HepG2 (cell line): ENCODE results near the gene ZNF222. TPM values are rescaled to one million over a fixed set of nuclear protein-coding genes. Genes with fewer than 3 reads are reported as not detected.
A peak's percentile ranks its signal among the peaks of the same experiment; 100 is the strongest.

ENCODE experiments used
- ATAC-seq: fragments of 200-7000 bp; cut with Tn5 transposase; 3 replicates; pipeline ENCODE4 v1.9.1; 2020; ENCODE audit warnings: mild to moderate bottlenecking, moderate library complexity
- BruUV-seq: library from RNA; stranded (reverse); fragments of 400-500 nt; replicated peaks from 2 replicates; lab custom pipeline; 2021; lab: Mats Ljungman, UMichigan
- CTCF ChIA-PET: fragments of 300-600 bp; formaldehyde crosslinking; extraction: SDS; loops from one replicate; lab custom pipeline; 2021; ENCODE audit warnings: low total read pairs, inconsistent platforms, low intra/inter-chr PET ratio; lab: Yijun Ruan, JAX
- POLR2A ChIA-PET: fragments of 350-600 bp; sonication (Branson Sonifier 250); formaldehyde crosslinking; loops from one replicate; lab custom pipeline; 2020; ENCODE audit warnings: antibody characterized with exemption, inconsistent platforms; lab: Yijun Ruan, JAX
- DNase-seq: peaks from one replicate; pipeline ENCODE4 v3.0.0-alpha.2; 2015; ENCODE audit warnings: low spot score
- FAIRE-seq: peaks from 3 replicates; lab custom pipeline; 2011; peaks lifted over from hg19 to GRCh38; lab: Jason Lieb, UNC
- H2AFZ ChIP-seq: one replicate; pipeline ENCODE4 v1.6.1; 2011; ENCODE audit warnings: low read length, inconsistent platforms
- H3K27ac ChIP-seq: fragments of 300-600 bp; 3 replicates; pipeline ENCODE4 v1.8.0; 2011; ENCODE audit warnings: mixed run types, mild to moderate bottlenecking, mixed read lengths, low read length, inconsistent platforms; ENCODE audit not compliant: insufficient read depth; ENCODE audit errors: extremely low read length
- H3K27me3 ChIP-seq, 2 experiments: fragments of 200-600 bp in 1 of 2; 2 replicates in 1 of 2; 3 replicates in 1 of 2; pipeline versions ENCODE4 v1.6.0 to v1.8.0; 2011; ENCODE audit warnings: low read length in 2 of 2, mild to moderate bottlenecking in 2 of 2, moderate library complexity in 2 of 2, inconsistent platforms in 1 of 2; ENCODE audit not compliant: insufficient read depth in 2 of 2, control insufficient read depth in 1 of 2
- H3K36me3 ChIP-seq, 2 experiments: fragments of 200-600 bp in 1 of 2; replicated peaks in 1 of 2; 2 replicates in 1 of 2; 3 replicates in 1 of 2; pipeline versions ENCODE4 v1.5.1 to v1.8.0; 2011; ENCODE audit warnings: low read length in 2 of 2, inconsistent platforms in 1 of 2; ENCODE audit not compliant: insufficient read depth in 2 of 2, control insufficient read depth in 1 of 2
- H3K4me1 ChIP-seq: 2 replicates; pipeline ENCODE4 v1.5.1; 2012; ENCODE audit warnings: low read length, inconsistent platforms; ENCODE audit not compliant: insufficient read depth
- H3K4me2 ChIP-seq: 2 replicates; pipeline ENCODE4 v1.6.0; 2011; ENCODE audit warnings: low read depth, low read length, inconsistent platforms
- H3K4me3 ChIP-seq, 3 experiments: fragments of 200-600 bp in 1 of 3; sonication (generic), shearing (Covaris generic) in 1 of 3; replicated peaks in 1 of 3; 2 replicates each; pipeline ENCODE4 v1.5.1; 2011 to 2016; ENCODE audit warnings: low read length in 3 of 3, inconsistent platforms in 2 of 3, low read depth in 2 of 3, mild to moderate bottlenecking in 2 of 3, control low read depth in 1 of 3, mixed read lengths in 1 of 3; ENCODE audit not compliant: insufficient read depth in 1 of 3
- H3K79me2 ChIP-seq: one replicate; pipeline ENCODE4 v1.6.1; 2011; ENCODE audit warnings: low read length, inconsistent platforms; ENCODE audit not compliant: insufficient read depth
- H3K9ac ChIP-seq: 2 replicates; pipeline ENCODE4 v1.6.0; 2011; ENCODE audit warnings: mild to moderate bottlenecking, low read depth, low read length, inconsistent platforms; ENCODE audit not compliant: insufficient read depth
- H3K9me3 ChIP-seq: 2 replicates; pipeline ENCODE4 v1.5.1; 2012; ENCODE audit warnings: mild to moderate bottlenecking, low read length
- H4K20me1 ChIP-seq: 2 replicates; pipeline ENCODE4 v1.6.0; 2011; ENCODE audit warnings: inconsistent platforms, mild to moderate bottlenecking, low read length, moderate library complexity; ENCODE audit not compliant: insufficient read depth
- BRF2 ChIP-seq: sonication (generic); formaldehyde crosslinking; IDR thresholded peaks from 2 replicates; pipeline ENCODE4 v1.8.1; 2022; ENCODE audit warnings: mild to moderate bottlenecking, missing genetic modification reagents
- ESRRA ChIP-seq: sonication (generic); formaldehyde crosslinking; IDR thresholded peaks from 2 replicates; pipeline ENCODE4 v1.5.1; 2020; ENCODE audit warnings: mild to moderate bottlenecking, low read depth, missing genetic modification reagents
- HNF4G ChIP-seq, 2 experiments: sonication (generic) in 1 of 2; formaldehyde crosslinking in 1 of 2; IDR thresholded peaks; 2 replicates each; pipeline versions ENCODE4 v1.4.0 to v1.6.1; 2011 to 2020; ENCODE audit warnings: borderline replicate concordance in 2 of 2, low read depth in 2 of 2, mild to moderate bottlenecking in 2 of 2, low read length in 1 of 2, missing genetic modification reagents in 1 of 2, moderate library complexity in 1 of 2
- KLF15 ChIP-seq: sonication (generic); formaldehyde crosslinking; IDR thresholded peaks from 2 replicates; pipeline ENCODE4 v1.8.1; 2023; ENCODE audit warnings: borderline replicate concordance, mild to moderate bottlenecking, inconsistent platforms, missing genetic modification reagents, mixed read lengths
- NAIF1 ChIP-seq: sonication (generic); formaldehyde crosslinking; IDR thresholded peaks from 2 replicates; pipeline ENCODE4 v1.5.0; 2020; ENCODE audit warnings: mild to moderate bottlenecking, missing genetic modification reagents, borderline replicate concordance
- NFAT5 ChIP-seq: sonication (generic); formaldehyde crosslinking; IDR thresholded peaks from 2 replicates; pipeline ENCODE4 v1.4.0; 2020; ENCODE audit warnings: missing genetic modification reagents
- PLSCR1 ChIP-seq: sonication (generic); formaldehyde crosslinking; IDR thresholded peaks from 2 replicates; pipeline ENCODE4 v1.5.0; 2020; ENCODE audit warnings: missing genetic modification reagents, mild to moderate bottlenecking, borderline replicate concordance
- RBM22 ChIP-seq: fragments of 200-400 bp; formaldehyde crosslinking; optimal IDR thresholded peaks from 2 replicates; pipeline ENCODE3; 2017; ENCODE audit warnings: mild to moderate bottlenecking, low read length, moderate library complexity
- REL ChIP-seq: sonication (generic); formaldehyde crosslinking; conservative IDR thresholded peaks from 2 replicates; pipeline ENCODE4 v1.8.0; 2022; ENCODE audit warnings: mild to moderate bottlenecking, missing genetic modification reagents, moderate library complexity
- REPIN1 ChIP-seq: sonication (generic); formaldehyde crosslinking; IDR thresholded peaks from 2 replicates; pipeline ENCODE4 v1.8.0; 2022; ENCODE audit warnings: missing genetic modification reagents, low read depth, mild to moderate bottlenecking, borderline replicate concordance
- RFX5 ChIP-seq: IDR thresholded peaks from 2 replicates; pipeline ENCODE4 v1.6.1; 2011; ENCODE audit warnings: low read depth, low read length, improper control_type of control experiment
- SCMH1 ChIP-seq: sonication (generic); formaldehyde crosslinking; IDR thresholded peaks from 2 replicates; pipeline ENCODE4 v1.9.0; 2021; ENCODE audit warnings: missing genetic modification reagents, mild to moderate bottlenecking, borderline replicate concordance
- ZFP36L1 ChIP-seq: sonication (generic); formaldehyde crosslinking; IDR thresholded peaks from 2 replicates; pipeline ENCODE4 v1.8.0; 2022; ENCODE audit warnings: mild to moderate bottlenecking, missing genetic modification reagents, moderate library complexity
- ZFP36L2 ChIP-seq: sonication (generic); formaldehyde crosslinking; IDR thresholded peaks from 2 replicates; pipeline ENCODE4 v1.4.0; 2020; ENCODE audit warnings: missing genetic modification reagents
- ZNF24 ChIP-seq: fragments of 450-650 bp; IDR thresholded peaks from 2 replicates; pipeline ENCODE4 v1.6.1; 2017; ENCODE audit warnings: antibody characterized with exemption, mild to moderate bottlenecking
- ZNF7 ChIP-seq: IDR thresholded peaks from 2 replicates; pipeline ENCODE4 v1.6.1; 2016; ENCODE audit warnings: missing biosample characterization, missing genetic modification reagents
- WGBS: methylation state at CpG from one replicate; pipeline ENCODE4 v1.1.6; 2017; ENCODE audit warnings: low lambda C conversion rate; 5-methylcytosine and 5-hydroxymethylcytosine counted together
- in situ Hi-C: cut with HindIII; loops from 2 replicates; pipeline ENCODE4 v1.10.0; 2017; ENCODE audit warnings: low pct_unique_long_range_greater_than_20kb; ENCODE audit not compliant: extremely low pct_ligation_motif_present
- intact Hi-C: fragments of 100-400 bp; cut with micrococcal nuclease; formaldehyde crosslinking; loops from one replicate; pipeline ENCODE4 v1.10.0; 2022; ENCODE audit not compliant: unreplicated experiment
- polyA plus RNA-seq, 8 experiments: library from polyadenylated mRNA; depleted of rRNA in 3 of 8; stranded (reverse) in 7 of 8; unstranded in 1 of 8; fragments of >200 nt; fragmentation: Illumina TruSeq in 4 of 8; extraction: Trizol in 4 of 8; gene quantifications; 2 replicates each; pipeline versions ENCODE4 v1.2.1 to v1.2.3, GENCODE V29; 2011 to 2016; ENCODE audit warnings: low read depth in 4 of 8, missing spikeins in 1 of 8, mixed read lengths in 1 of 8; ENCODE audit not compliant: insufficient read depth in 1 of 8
- total RNA-seq, 5 experiments: library from RNA; depleted of rRNA; stranded (reverse); fragments of >200 nt; fragmentation: Illumina TruSeq; extraction: Trizol; gene quantifications; 2 replicates each; pipeline ENCODE4 v1.2.3, GENCODE V29; 2016; ENCODE audit warnings: low read depth in 1 of 5
- TF ChIP-seq, protein P1 (sequence below): IDR thresholded peaks from 2 replicates; pipeline ENCODE4 v1.6.1; 2016; ENCODE audit warnings: control low read depth

Gene ZNF222
- total and polyA plus RNA-seq, 2 of the 13 experiments (the other 11 are each of a cell fraction or from before 2014, with no cell fraction given): 2.2 to 6.2 TPM

- no peak for ATAC-seq
- no peak for TF ChIP-seq REL (CRISPR knock-in tag)
- TF ChIP-seq ZNF24: no peak
- TF ChIP-seq REPIN1: no peak
- no peak for TF ChIP-seq NAIF1 (CRISPR knock-in tag)
- TF ChIP-seq PLSCR1 (CRISPR knock-in tag): no peak
- TF ChIP-seq ZNF7 (CRISPR knock-in tag): no peak
- no peak for TF ChIP-seq ZFP36L2
- no peak for TF ChIP-seq ZFP36L1
- TF ChIP-seq RFX5: no peak
- no peak for TF ChIP-seq NFAT5 (CRISPR knock-in tag)
- TF ChIP-seq SCMH1 (CRISPR knock-in tag): no peak
- TF ChIP-seq HNF4G (IDR thresholded peaks at IDR 0.05; ENCODE audit: borderline replicate concordance, low read depth, low read length): no peak
- TF ChIP-seq HNF4G (CRISPR knock-in tag; IDR thresholded peaks at IDR 0.05; ENCODE audit: borderline replicate concordance, low read depth): no peak
- TF ChIP-seq RBM22: no peak
- TF ChIP-seq, protein P1, sequence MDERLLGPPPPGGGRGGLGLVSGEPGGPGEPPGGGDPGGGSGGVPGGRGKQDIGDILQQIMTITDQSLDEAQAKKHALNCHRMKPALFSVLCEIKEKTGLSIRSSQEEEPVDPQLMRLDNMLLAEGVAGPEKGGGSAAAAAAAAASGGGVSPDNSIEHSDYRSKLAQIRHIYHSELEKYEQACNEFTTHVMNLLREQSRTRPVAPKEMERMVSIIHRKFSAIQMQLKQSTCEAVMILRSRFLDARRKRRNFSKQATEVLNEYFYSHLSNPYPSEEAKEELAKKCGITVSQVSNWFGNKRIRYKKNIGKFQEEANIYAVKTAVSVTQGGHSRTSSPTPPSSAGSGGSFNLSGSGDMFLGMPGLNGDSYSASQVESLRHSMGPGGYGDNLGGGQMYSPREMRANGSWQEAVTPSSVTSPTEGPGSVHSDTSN (CRISPR knock-in tag): no peak
- TF ChIP-seq KLF15: no peak
- TF ChIP-seq ESRRA: no peak
- no peak for TF ChIP-seq BRF2 (CRISPR knock-in tag)
These were observed 41.7 kb upstream of the ZNF222 start for GRCh38 chr19:43983544-43983911.

More at GRCh38 chr19:43983544-43983911, 41.7 kb upstream of the ZNF222 start:
- H2AFZ ChIP-seq: peak overlapping the region; percentile 85
- no peak for DNase-seq
- FAIRE-seq: no peak
- H3K4me1 ChIP-seq: no peaks in the 10 kb centered on the region
- no peaks in the 10 kb centered on the region for H3K9me3 ChIP-seq
- in situ Hi-C loops (no loop called here), intact Hi-C loops (loop anchor here (10.0 kb wide), 1 partner anchor 111 kb away; the partner anchor contains the start of gene ZNF224)
- no peaks in the 10 kb centered on the region for H4K20me1 ChIP-seq
- ChIA-PET POLR2A (no interaction called here), CTCF (no interaction called here)
- peak overlapping the region; percentile 68 for H3K4me2 ChIP-seq
- peak overlapping the region; percentile 67 to 79 (median 78) for H3K4me3 ChIP-seq
- H3K27ac ChIP-seq: no peak overlapping the region
- no peaks in the 10 kb centered on the region for H3K79me2 ChIP-seq
- BruUV-seq: no TSS peak
- peak overlapping the region; percentile 73; the same call in 1 of the 2 replicates for H3K9ac ChIP-seq
- WGBS: 63% methylated on average over 2 of the region's 2 CpGs
- H3K36me3 ChIP-seq: no peaks in the 10 kb centered on the region
- H3K27me3 ChIP-seq: no peaks in the 10 kb centered on the region; a peak in 1 of 5 replicates
